Effector CD8-positive, alpha-beta T cell (primary cell): ENCODE results near the gene DUSP11.
A peak's percentile ranks its signal among the peaks of the same experiment; 100 is the strongest.
"Not testable (repeated sequence)": the region's sequence is repeated elsewhere in the genome, so short reads cannot be mapped to it uniquely, and the experiment has no call there.

Source experiments
- DNase-seq: peaks from one replicate; lab custom pipeline; 2025; lab: John Stamatoyannopoulos, UW

Gene DUSP11

GRCh38 chr2:73772819-73773218 lies 7.1 kb downstream of the DUSP11 start:
- no peak for DNase-seq

DNA sequence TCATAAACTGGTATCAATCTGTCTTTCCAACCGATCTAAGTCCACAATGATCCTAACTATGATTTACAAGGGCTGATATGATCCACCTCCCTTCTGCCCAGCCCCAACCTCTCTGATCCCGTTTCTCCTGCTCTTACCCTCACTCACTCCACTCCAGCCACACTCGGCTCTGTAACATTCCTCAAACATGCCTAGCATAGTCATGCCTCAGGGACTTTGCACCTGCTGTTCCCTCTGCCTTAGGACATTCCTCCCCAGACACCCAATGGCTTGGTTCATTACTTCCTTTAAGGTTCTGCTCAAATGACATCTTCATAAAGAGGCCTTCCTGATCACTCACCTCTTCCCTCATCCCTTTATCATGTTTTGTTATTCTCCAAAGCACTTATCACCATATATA lies 9.2 kb downstream of the DUSP11 start:
- no peak for DNase-seq

DNA sequence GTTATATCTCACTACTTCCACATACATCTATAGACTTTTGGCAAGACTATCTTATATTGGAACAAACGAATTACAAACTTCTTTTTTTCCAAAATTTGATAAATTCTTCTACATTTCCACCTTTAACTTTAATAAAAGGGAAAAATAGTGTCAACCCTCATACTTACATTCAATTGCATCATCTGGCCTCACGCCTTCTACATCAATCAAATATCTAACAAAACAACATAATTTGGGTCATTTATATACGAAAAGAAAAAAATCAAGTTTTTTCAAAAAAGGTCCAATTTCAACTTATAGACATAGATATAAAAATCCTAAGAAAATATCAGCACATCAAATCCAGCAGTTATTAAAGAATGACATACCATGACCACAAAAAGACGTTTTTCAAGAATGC lies 12.9 kb downstream of the DUSP11 start:
- no peak for DNase-seq

- DNase-seq, result no peak
Measured at GRCh38 chr2:73766349-73766748, 13.6 kb downstream of the DUSP11 start.

- DNase-seq, result no peak
Measured at GRCh38 chr2:73764945-73765344, 15.0 kb downstream of the DUSP11 start.

DNA sequence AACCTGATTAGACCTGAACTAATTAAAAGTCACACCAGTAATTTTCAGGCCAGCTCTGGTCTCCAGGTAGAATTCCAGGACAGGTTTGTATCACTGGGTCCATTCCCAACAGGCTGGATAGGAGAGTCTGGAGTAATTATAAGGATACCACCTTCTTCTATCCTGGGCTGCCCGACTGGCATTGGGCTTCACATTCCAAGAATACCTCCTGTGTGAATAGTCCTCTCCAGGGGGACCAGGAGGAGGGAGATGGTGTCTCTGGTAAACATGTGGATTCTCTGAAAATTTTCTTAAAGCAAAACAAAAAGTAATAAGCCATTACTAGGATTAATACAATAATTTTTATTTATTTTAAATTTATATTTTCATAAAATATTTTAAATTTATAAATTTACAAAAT lies 17.3 kb downstream of the DUSP11 start:
- DNase-seq, result no peak

GRCh38 chr2:73759904-73760303 lies 20.0 kb downstream of the DUSP11 start:
- no peak for DNase-seq

- DNase-seq, result no peak
Measured at GRCh38 chr2:73759285-73759764, 20.6 kb downstream of the DUSP11 start.

GRCh38 chr2:73754332-73754731 lies 25.6 kb downstream of the DUSP11 start:
- DNase-seq, result not testable (repeated sequence)

- no peak for DNase-seq
Measured at GRCh38 chr2:73749314-73749713, 30.6 kb downstream of the DUSP11 start.

GRCh38 chr2:73746877-73747208 lies 33.1 kb downstream of the DUSP11 start:
- no peak for DNase-seq

DNA sequence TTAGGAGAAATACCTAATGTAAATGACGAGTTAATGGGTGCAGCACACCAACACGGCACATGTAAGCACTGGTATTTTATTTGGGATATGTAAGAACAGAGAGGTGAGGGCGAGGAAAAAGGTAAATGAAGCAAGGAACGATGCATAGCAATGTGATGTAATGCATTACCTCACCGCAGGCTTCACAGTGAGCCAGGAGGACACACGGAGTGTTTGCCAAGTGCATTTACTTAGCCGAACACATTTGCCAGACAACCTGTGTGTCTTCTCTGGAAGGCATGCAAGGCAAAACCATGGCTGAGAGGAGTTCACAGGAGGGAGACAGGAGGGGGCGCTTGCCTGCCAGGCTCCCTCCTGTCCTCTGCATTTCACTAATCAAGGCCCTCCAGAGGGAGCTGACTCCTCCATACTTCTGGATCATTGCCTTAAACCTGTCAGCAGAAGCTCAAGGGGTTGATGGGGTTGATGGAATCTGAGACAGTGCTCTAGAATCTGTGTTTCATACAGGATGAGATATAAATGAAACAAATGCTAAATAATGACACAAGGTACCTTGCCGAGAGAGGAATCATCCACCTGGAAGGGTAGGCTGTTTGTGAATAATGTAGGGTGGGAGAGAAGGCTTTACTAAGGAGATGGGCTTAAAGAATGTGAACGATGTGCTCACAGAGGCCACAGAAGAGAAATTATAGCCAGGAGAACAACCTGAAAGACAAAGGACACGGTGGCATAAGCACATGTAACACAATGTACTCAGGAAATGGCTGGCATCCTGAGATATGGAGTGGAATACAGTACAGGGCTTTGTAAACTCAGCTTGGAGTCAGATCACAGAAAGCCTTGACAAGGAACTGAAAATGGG lies 33.7 kb downstream of the DUSP11 start:
- no peak for DNase-seq

GRCh38 chr2:73740767-73741166 lies 39.1 kb downstream of the DUSP11 start:
- DNase-seq, result no peak

DNA sequence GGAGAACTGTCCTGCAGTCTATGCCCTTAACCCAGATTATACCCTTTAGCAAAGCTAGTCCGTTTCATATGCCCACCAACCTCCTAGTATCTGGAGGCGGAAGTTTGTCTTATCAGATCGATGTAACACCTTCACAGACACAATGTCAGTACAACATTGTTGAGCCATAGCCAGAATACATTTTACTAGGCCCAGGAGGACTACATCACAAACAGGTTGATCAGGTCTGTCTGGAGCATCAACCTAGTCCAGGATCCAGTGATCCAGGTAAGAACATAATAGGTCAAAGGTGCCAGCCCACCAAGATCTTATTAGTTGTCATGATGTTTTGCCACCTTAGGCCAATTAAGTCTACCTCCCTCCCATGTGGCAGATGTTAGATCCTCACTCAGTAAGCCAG lies 40.8 kb downstream of the DUSP11 start:
- DNase-seq, result no peak

GRCh38 chr2:73736855-73737779 lies 42.8 kb downstream of the DUSP11 start, which contains the start of gene TPRKB:
TSS of gene TPRKB (minus strand) at chr2:73737345. CDS start at chr2:73734569, 2,776 bp downstream.
- DNase-seq, result peak; percentile 88

- no peak for DNase-seq
Measured at GRCh38 chr2:73736378-73736777, 43.5 kb downstream of the DUSP11 start.

DNA sequence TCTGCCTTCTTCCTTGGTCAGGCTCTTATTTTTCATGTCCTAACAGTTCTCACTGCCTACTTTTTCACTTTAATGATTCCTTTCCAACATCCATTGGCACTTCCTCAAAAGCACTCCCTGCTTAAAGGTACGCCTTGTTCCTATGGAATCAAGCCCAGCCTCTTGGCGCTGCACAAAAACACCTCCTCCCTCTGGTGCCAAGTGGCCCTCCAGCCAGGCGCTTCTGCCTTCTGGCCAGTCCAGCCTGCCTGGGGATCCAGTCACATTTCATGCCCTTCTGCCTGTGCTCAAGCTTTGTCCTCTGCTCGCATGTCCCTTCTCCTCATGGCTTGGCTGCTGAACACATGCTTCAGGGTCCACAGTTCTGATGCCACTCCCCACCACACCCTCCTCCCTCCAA lies 49.1 kb downstream of the DUSP11 start:
- DNase-seq, result no peak

DNA sequence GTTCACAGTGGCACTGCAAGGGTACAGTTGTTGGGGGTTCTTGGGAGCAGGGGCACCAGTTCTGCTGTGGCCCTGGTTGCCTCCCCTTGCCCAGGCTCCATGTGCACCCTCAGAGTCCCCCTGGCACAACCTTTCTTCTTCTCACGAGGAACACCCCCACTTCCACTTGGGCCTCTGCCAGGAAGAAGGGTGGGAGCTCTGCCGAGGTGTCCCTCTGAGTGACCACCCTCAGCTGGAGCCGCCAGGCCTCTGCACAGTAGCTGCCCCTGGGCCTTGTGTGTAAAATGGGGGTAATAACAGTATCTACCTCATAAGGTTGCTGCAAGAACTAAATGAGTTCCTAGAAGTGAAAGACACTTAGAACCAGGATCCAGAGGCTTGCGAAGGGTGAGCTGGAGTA lies 51.2 kb downstream of the DUSP11 start:
- DNase-seq, result no peak

DNA sequence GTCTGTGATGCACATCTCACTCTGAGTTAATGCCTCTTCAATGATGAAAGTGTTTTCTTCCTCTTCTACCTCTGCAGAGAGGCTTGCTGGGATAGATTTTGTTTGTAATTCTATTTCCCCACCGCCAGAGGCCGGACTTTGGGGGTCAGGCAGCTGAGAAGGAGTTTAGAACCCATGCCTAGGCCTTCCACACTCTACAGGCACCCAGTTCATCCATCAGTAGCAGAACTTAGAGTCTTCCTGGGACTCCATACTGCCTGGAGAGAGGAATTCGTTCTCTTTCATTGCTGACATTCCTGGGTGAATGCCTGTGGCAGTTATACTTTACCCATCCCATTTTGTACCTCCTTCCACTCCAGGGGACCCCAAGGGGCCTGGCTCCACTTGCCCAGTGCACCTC lies 51.9 kb downstream of the DUSP11 start:
- DNase-seq, result no peak

DNA sequence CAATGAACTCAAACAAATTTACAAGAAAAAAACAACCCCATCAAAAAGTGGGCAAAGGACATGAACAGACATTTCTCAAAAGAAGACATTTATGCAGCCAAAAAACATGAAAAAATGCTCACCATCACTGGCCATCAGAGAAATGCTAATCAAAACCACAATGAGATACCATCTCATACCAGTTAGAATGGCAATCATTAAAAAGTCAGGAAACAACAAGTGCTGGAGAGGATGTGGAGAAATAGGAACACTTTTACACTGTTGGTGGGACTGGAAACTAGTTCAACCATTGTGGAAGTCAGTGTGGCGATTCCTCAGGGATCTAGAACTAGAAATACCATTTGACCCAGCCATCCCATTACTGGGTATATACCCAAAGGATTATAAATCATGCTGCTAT lies 53.2 kb downstream of the DUSP11 start:
- DNase-seq, result not testable (repeated sequence)

GRCh38 chr2:73718851-73719621 lies 60.9 kb downstream of the DUSP11 start:
- no peak for DNase-seq

GRCh38 chr2:73718421-73718820 lies 61.5 kb downstream of the DUSP11 start:
- no peak for DNase-seq
